ENCODE results near the gene KIF5A.

- TF ChIP-seq, protein P1, sequence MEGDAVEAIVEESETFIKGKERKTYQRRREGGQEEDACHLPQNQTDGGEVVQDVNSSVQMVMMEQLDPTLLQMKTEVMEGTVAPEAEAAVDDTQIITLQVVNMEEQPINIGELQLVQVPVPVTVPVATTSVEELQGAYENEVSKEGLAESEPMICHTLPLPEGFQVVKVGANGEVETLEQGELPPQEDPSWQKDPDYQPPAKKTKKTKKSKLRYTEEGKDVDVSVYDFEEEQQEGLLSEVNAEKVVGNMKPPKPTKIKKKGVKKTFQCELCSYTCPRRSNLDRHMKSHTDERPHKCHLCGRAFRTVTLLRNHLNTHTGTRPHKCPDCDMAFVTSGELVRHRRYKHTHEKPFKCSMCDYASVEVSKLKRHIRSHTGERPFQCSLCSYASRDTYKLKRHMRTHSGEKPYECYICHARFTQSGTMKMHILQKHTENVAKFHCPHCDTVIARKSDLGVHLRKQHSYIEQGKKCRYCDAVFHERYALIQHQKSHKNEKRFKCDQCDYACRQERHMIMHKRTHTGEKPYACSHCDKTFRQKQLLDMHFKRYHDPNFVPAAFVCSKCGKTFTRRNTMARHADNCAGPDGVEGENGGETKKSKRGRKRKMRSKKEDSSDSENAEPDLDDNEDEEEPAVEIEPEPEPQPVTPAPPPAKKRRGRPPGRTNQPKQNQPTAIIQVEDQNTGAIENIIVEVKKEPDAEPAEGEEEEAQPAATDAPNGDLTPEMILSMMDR (conservative IDR thresholded peaks at IDR 0.05 in 1 of 2, IDR thresholded peaks at IDR 0.05 in 1 of 2; ENCODE audit: extremely low read depth in 1 of 2, insufficient read depth in 1 of 2, low read depth in 1 of 2, low read length in 2 of 2), result no peak
- no peak for TF ChIP-seq EZH2 (IDR thresholded peaks at IDR 0.05; ENCODE audit: borderline replicate concordance, low read length)
Measured at GRCh38 chr12:57624441-57625220, 74.8 kb downstream of the KIF5A start.

Data from mammary epithelial cell (primary cell).